Measurements from ENCODE around the gene RAB11FIP4.

Gene RAB11FIP4

GRCh38 chr17:31509805-31510177 lies 118.3 kb downstream of the RAB11FIP4 start:
- no peaks in the 10 kb centered on the region for H3K27me3 ChIP-seq (ENCODE audit: insufficient read depth, poor library complexity, severe bottlenecking)
- no peak for DNase-seq (ENCODE audit: low read depth in 1 of 2, low spot score in 1 of 2)
- no peak overlapping the region for H3K4me3 ChIP-seq (replicated peaks; ENCODE audit: insufficient read depth, low read length)
- no peak overlapping the region for H3K27ac ChIP-seq (replicated peaks)
- TF ChIP-seq SPI1 (IDR thresholded peaks at IDR 0.05; ENCODE audit: borderline replicate concordance, low read depth): no peak
- no peak for TF ChIP-seq POLR2AphosphoS5 (IDR thresholded peaks at IDR 0.05; ENCODE audit: low read depth)
- no peak for TF ChIP-seq GABPA (IDR thresholded peaks at IDR 0.05; ENCODE audit: low read depth)
- TF ChIP-seq REST (IDR thresholded peaks at IDR 0.05; ENCODE audit: insufficient replicate concordance, low read depth): no peak
- TF ChIP-seq CTCF (IDR thresholded peaks at IDR 0.05; ENCODE audit: insufficient read depth, low read length): no peak

- Histone ChIP-seq H3K27me3 (ENCODE audit: insufficient read depth, poor library complexity, severe bottlenecking) (no peaks in the 10 kb centered on the region), H3K4me3 (replicated peaks; ENCODE audit: insufficient read depth, low read length) (no peak overlapping the region), H3K27ac (replicated peaks) (no peak overlapping the region)
- TF ChIP-seq REST (IDR thresholded peaks at IDR 0.05; ENCODE audit: insufficient replicate concordance, low read depth) (no peak), POLR2AphosphoS5 (IDR thresholded peaks at IDR 0.05; ENCODE audit: low read depth) (no peak), CTCF (IDR thresholded peaks at IDR 0.05; ENCODE audit: insufficient read depth, low read length) (no peak), SPI1 (IDR thresholded peaks at IDR 0.05; ENCODE audit: borderline replicate concordance, low read depth) (no peak), GABPA (IDR thresholded peaks at IDR 0.05; ENCODE audit: low read depth) (no peak)
- no peak for DNase-seq (ENCODE audit: low read depth in 1 of 2, low spot score in 1 of 2)
These were observed 119.1 kb downstream of the RAB11FIP4 start for GRCh38 chr17:31510308-31511194.

GRCh38 chr17:31511195-31511578 lies 119.7 kb downstream of the RAB11FIP4 start:
- Histone ChIP-seq H3K27me3 (ENCODE audit: insufficient read depth, poor library complexity, severe bottlenecking) (no peaks in the 10 kb centered on the region), H3K27ac (replicated peaks) (no peak overlapping the region), H3K4me3 (replicated peaks; ENCODE audit: insufficient read depth, low read length) (no peak overlapping the region)
- TF ChIP-seq CTCF (IDR thresholded peaks at IDR 0.05; ENCODE audit: insufficient read depth, low read length): no peak
- no peak for TF ChIP-seq GABPA (IDR thresholded peaks at IDR 0.05; ENCODE audit: low read depth)
- no peak for TF ChIP-seq REST (IDR thresholded peaks at IDR 0.05; ENCODE audit: insufficient replicate concordance, low read depth)
- no peak for TF ChIP-seq SPI1 (IDR thresholded peaks at IDR 0.05; ENCODE audit: borderline replicate concordance, low read depth)
- no peak for TF ChIP-seq POLR2AphosphoS5 (IDR thresholded peaks at IDR 0.05; ENCODE audit: low read depth)
- no peak for DNase-seq (ENCODE audit: low read depth in 1 of 2, low spot score in 1 of 2)
